IMR-90 (cell line): ENCODE results near the gene CHRNB1. TPM values are rescaled to one million over a fixed set of nuclear protein-coding genes. Genes with fewer than 3 reads are reported as not detected.

Experiments
- ATAC-seq: fragments of 200-7000 bp; cut with Tn5 transposase; 2 replicates; pipeline ENCODE4 v1.9.1; 2020; ENCODE audit warnings: low read depth, mild to moderate bottlenecking, moderate library complexity
- BruUV-seq: library from RNA; stranded (reverse); fragments of 400-500 nt; replicated peaks from 2 replicates; lab custom pipeline; 2021; lab: Mats Ljungman, UMichigan
- CTCF ChIA-PET: fragments of 300-600 bp; formaldehyde crosslinking; extraction: SDS; loops from one replicate; lab custom pipeline; 2021; ENCODE audit warnings: antibody characterized with exemption; lab: Yijun Ruan, JAX
- POLR2A ChIA-PET: fragments of 300-600 bp; sonication (Branson Sonifier 250); formaldehyde crosslinking; loops from one replicate; lab custom pipeline; 2022; ENCODE audit warnings: antibody characterized with exemption; ENCODE audit not compliant: unreplicated experiment; lab: Charles Lee
- DNase-seq: peaks from one replicate; pipeline ENCODE4 v3.0.0; 2013
- H2AFZ ChIP-seq: replicated peaks from 2 replicates; pipeline ENCODE3; 2013; ENCODE audit warnings: low read length, mild to moderate bottlenecking; ENCODE audit not compliant: poor library complexity
- H2AK5ac ChIP-seq: 2 replicates; pipeline ENCODE4 v1.6.1; 2013; ENCODE audit warnings: low read depth, low read length, inconsistent platforms
- H2AK9ac ChIP-seq: replicated peaks from 2 replicates; pipeline ENCODE3; 2013; ENCODE audit warnings: mild to moderate bottlenecking, low read depth, low read length, moderate library complexity; ENCODE audit not compliant: poor library complexity
- H2BK120ac ChIP-seq: 2 replicates; pipeline ENCODE4 v1.6.1; 2013; ENCODE audit warnings: low read depth, low read length, inconsistent platforms
- H2BK15ac ChIP-seq: 3 replicates; pipeline ENCODE4 v1.6.1; 2013; ENCODE audit warnings: low read depth, low read length, inconsistent platforms
- H2BK20ac ChIP-seq: 2 replicates; pipeline ENCODE4 v1.6.1; 2013; ENCODE audit warnings: low read depth, mild to moderate bottlenecking, inconsistent platforms, low read length, moderate library complexity
- H2BK5ac ChIP-seq: 2 replicates; pipeline ENCODE4 v1.6.1; 2013; ENCODE audit warnings: mild to moderate bottlenecking, low read depth, low read length, inconsistent platforms; ENCODE audit not compliant: poor library complexity, severe bottlenecking
- H3K14ac ChIP-seq: replicated peaks from 2 replicates; pipeline ENCODE4 v1.6.1; 2013; ENCODE audit warnings: low read depth, low read length, inconsistent platforms
- H3K18ac ChIP-seq: 2 replicates; pipeline ENCODE4 v1.6.1; 2013; ENCODE audit warnings: low read depth, low read length, control low read depth
- H3K23ac ChIP-seq: 2 replicates; pipeline ENCODE4 v1.6.1; 2013; ENCODE audit warnings: low read depth, low read length, inconsistent platforms
- H3K27ac ChIP-seq: 2 replicates; pipeline ENCODE4 v1.5.1; 2013; ENCODE audit warnings: mild to moderate bottlenecking, control low read depth, low read length; ENCODE audit not compliant: insufficient read depth
- H3K27me3 ChIP-seq: 2 replicates; pipeline ENCODE4 v1.6.1; 2013; ENCODE audit warnings: low read length; ENCODE audit not compliant: control insufficient read depth, insufficient read depth
- H3K36me3 ChIP-seq: 2 replicates; pipeline ENCODE4 v1.6.1; 2013; ENCODE audit warnings: low read length, mixed read lengths; ENCODE audit not compliant: control insufficient read depth, insufficient read depth
- H3K4ac ChIP-seq: 2 replicates; pipeline ENCODE4 v1.6.1; 2013; ENCODE audit warnings: low read depth, low read length, inconsistent platforms
- H3K4me1 ChIP-seq: 2 replicates; pipeline ENCODE4 v1.6.1; 2013; ENCODE audit warnings: low read length, mixed read lengths; ENCODE audit not compliant: control insufficient read depth, insufficient read depth
- H3K4me2 ChIP-seq: 2 replicates; pipeline ENCODE4 v1.6.1; 2013; ENCODE audit warnings: low read depth, mild to moderate bottlenecking, control low read depth, low read length, moderate library complexity
- H3K4me3 ChIP-seq: 2 replicates; pipeline ENCODE4 v1.5.1; 2013; ENCODE audit warnings: low read depth, mild to moderate bottlenecking, control low read depth, low read length, moderate library complexity; ENCODE audit not compliant: insufficient read depth
- H3K56ac ChIP-seq: 2 replicates; pipeline ENCODE4 v1.6.1; 2013; ENCODE audit warnings: low read length, inconsistent platforms; ENCODE audit not compliant: insufficient read depth; ENCODE audit errors: extremely low read depth
- H3K79me1 ChIP-seq, 2 experiments: 2 replicates each; pipeline ENCODE4 v1.6.1; 2013; ENCODE audit warnings: low read length in 2 of 2, inconsistent platforms in 1 of 2, low read depth in 1 of 2
- H3K9ac ChIP-seq: 2 replicates; pipeline ENCODE4 v1.6.1; 2013; ENCODE audit warnings: low read depth, low read length, control low read depth
- H3K9me1 ChIP-seq: 2 replicates; pipeline ENCODE4 v1.6.1; 2013; ENCODE audit warnings: low read length, inconsistent platforms; ENCODE audit not compliant: insufficient read depth
- H3K9me3 ChIP-seq: 2 replicates; pipeline ENCODE4 v1.6.1; 2013; ENCODE audit warnings: low read length; ENCODE audit not compliant: control insufficient read depth, insufficient read depth
- H4K20me1 ChIP-seq: 2 replicates; pipeline ENCODE4 v1.6.1; 2013; ENCODE audit warnings: low read length, inconsistent platforms; ENCODE audit not compliant: insufficient read depth
- H4K5ac ChIP-seq: 2 replicates; pipeline ENCODE4 v1.6.1; 2013; ENCODE audit warnings: mild to moderate bottlenecking, low read depth, low read length, control low read depth
- H4K8ac ChIP-seq, 2 experiments: 2 replicates each; pipeline ENCODE4 v1.6.1; 2013; ENCODE audit warnings: low read depth in 2 of 2, low read length in 2 of 2, control low read depth in 1 of 2, inconsistent platforms in 1 of 2
- H4K91ac ChIP-seq: 2 replicates; pipeline ENCODE4 v1.6.1; 2013; ENCODE audit warnings: low read depth, low read length, inconsistent platforms; ENCODE audit not compliant: insufficient read depth
- BHLHE40 ChIP-seq: fragments of 150-350 bp; IDR thresholded peaks from 2 replicates; pipeline ENCODE4 v1.6.1; 2016; ENCODE audit warnings: mild to moderate bottlenecking, low read depth, low read length
- CEBPB ChIP-seq: IDR thresholded peaks from 2 replicates; pipeline ENCODE4 v1.6.1; 2012; ENCODE audit warnings: low read depth, low read length, improper control_type of control experiment
- CHD1 ChIP-seq: IDR thresholded peaks from 2 replicates; pipeline ENCODE4 v1.6.1; 2012; ENCODE audit warnings: low read depth, low read length, improper control_type of control experiment
- FOS ChIP-seq: fragments of 150-350 bp; IDR thresholded peaks from 2 replicates; pipeline ENCODE4 v1.6.1; 2016; ENCODE audit warnings: low read depth, low read length
- RAD21 ChIP-seq: IDR thresholded peaks from 2 replicates; pipeline ENCODE4 v1.6.1; 2012; ENCODE audit warnings: low read length, improper control_type of control experiment
- WGBS, 2 experiments: methylation state at CpG; one replicate each; pipeline versions ENCODE4 v1.1.5 to v1.1.7; 2013; ENCODE audit warnings: missing lambda C conversion rate in 2 of 2; ENCODE audit not compliant: insufficient read length in 1 of 2; ENCODE audit errors: extremely low coverage in 2 of 2; 5-methylcytosine and 5-hydroxymethylcytosine counted together
- dilution Hi-C: fragments of 300-500 bp; cut with HindIII; formaldehyde crosslinking; loops from one replicate; pipeline ENCODE4 v1.14.3; 2018; ENCODE audit warnings: low sequenced_read_pairs; ENCODE audit not compliant: unreplicated experiment
- in situ Hi-C: fragments of 300-500 bp; cut with MboI; formaldehyde crosslinking; loops from 3 replicates; pipeline ENCODE4 v1.14.3; 2019; ENCODE audit warnings: low sequenced_read_pairs, inconsistent platforms, mixed read lengths
- intact Hi-C: fragments of 100-400 bp; cut with micrococcal nuclease; formaldehyde crosslinking; loops from 2 replicates; pipeline ENCODE4 v1.10.0; 2022
- polyA plus RNA-seq, 3 experiments: library from polyadenylated mRNA; depleted of rRNA; stranded (reverse); fragments of >200 nt; gene quantifications; 2 replicates each; pipeline ENCODE4 v1.2.3, GENCODE V29; 2012; ENCODE audit warnings: low replicate concordance in 1 of 3
- total RNA-seq: library from RNA; depleted of rRNA; stranded (reverse); fragments of >200 nt; gene quantifications from 2 replicates; pipeline ENCODE4 v1.2.3, GENCODE V29; 2012

CHRNB1 gene
- total and polyA plus RNA-seq, 2 of the 4 experiments (the other 2 are of a cell fraction): 4.3 to 6.0 TPM

- no peak overlapping the region for H4K5ac ChIP-seq
- no peak overlapping the region for H3K4ac ChIP-seq
- no peaks in the 10 kb centered on the region for H3K9me3 ChIP-seq
- H2AFZ ChIP-seq: no peak overlapping the region
- H4K8ac ChIP-seq: no peak overlapping the region
- no peak overlapping the region for H2BK15ac ChIP-seq
- peaks cover 7% of the 10 kb centered on the region for H4K20me1 ChIP-seq
- BruUV-seq: no TSS peak
- TF ChIP-seq BHLHE40 (no peak), FOS (no peak), RAD21 (no peak), CEBPB (no peak), CHD1 (no peak)
- no peak overlapping the region for H2AK5ac ChIP-seq
- H3K27me3 ChIP-seq: no peaks in the 10 kb centered on the region
- no peak for DNase-seq
- H3K23ac ChIP-seq: no peak overlapping the region
- H3K4me1 ChIP-seq: peaks cover 8% of the 10 kb centered on the region
- H3K27ac ChIP-seq: no peak overlapping the region
- in situ Hi-C loops (no loop called here), dilution Hi-C loops (no loop called here), intact Hi-C loops (no loop called here)
- no peak overlapping the region for H2BK20ac ChIP-seq
- H3K4me3 ChIP-seq: no peak overlapping the region
- CTCF ChIA-PET: no interaction called here
- no peak overlapping the region for H3K18ac ChIP-seq
- no peak overlapping the region for H3K14ac ChIP-seq
- peaks cover 4% of the 10 kb centered on the region; the same call in 1 of the 2 replicates for H3K9me1 ChIP-seq
- H4K91ac ChIP-seq: no peak overlapping the region
- POLR2A ChIA-PET: no interaction called here
- no peak overlapping the region for H2AK9ac ChIP-seq
- peaks cover 0 to 33% of the 10 kb centered on the region in 2 experiments; a peak in 3 of 4 replicates for H3K79me1 ChIP-seq
- no peak overlapping the region for H3K56ac ChIP-seq
- no peak overlapping the region for H2BK5ac ChIP-seq
- no peak overlapping the region for H3K9ac ChIP-seq
- H3K36me3 ChIP-seq: peaks cover 29% of the 10 kb centered on the region
- no peak overlapping the region for H3K4me2 ChIP-seq
- WGBS, 2 experiments: 100% methylated on average over 1 of the region's 6 CpGs; no CpG with 5 or more reads in 1 of the 2 experiments
- no peak overlapping the region for H2BK120ac ChIP-seq
- ATAC-seq: no peak
Observed at GRCh38 chr17:7408863-7409262, 36.0 kb upstream of the CHRNB1 start.
